Testis (tissue), 3 donors: ENCODE data around the gene NOS1AP. TPM values are rescaled to one million over a fixed set of nuclear protein-coding genes. Genes with fewer than 3 reads are reported as not detected.

Source experiments
- DNase-seq: peaks from one replicate; pipeline ENCODE4 v3.0.0-alpha.2; 2019
- H3K27ac ChIP-seq, 2 donors: fragments of 200-600 bp; sonication (generic); one replicate each; pipeline ENCODE4 v1.5.1; 2019
- H3K27me3 ChIP-seq: fragments of 200-600 bp; sonication (generic); one replicate; pipeline ENCODE4 v1.5.1; 2019
- H3K36me3 ChIP-seq: fragments of 200-600 bp; sonication (generic); one replicate; pipeline ENCODE4 v1.5.1; 2017; ENCODE audit warnings: low read depth; ENCODE audit errors: missing control alignments
- H3K4me1 ChIP-seq: fragments of 200-600 bp; sonication (generic); one replicate; pipeline ENCODE4 v1.5.1; 2019
- H3K4me3 ChIP-seq, 2 donors: fragments of 200-600 bp; sonication (generic); one replicate each; pipeline ENCODE4 v1.5.1; 2017 to 2019
- H3K9me3 ChIP-seq: fragments of 200-600 bp; sonication (generic); one replicate; pipeline ENCODE4 v1.5.1; 2017
- POLR2A ChIP-seq: fragments of 450-650 bp; IDR thresholded peaks from one replicate; pipeline ENCODE4 v1.6.1; 2017; ENCODE audit warnings: antibody characterized with exemption, mild to moderate bottlenecking, moderate library complexity
- WGBS, 2 donors: methylation state at CpG; one replicate each; pipeline ENCODE4 v1.1.5; 2018; 5-methylcytosine and 5-hydroxymethylcytosine counted together
- intact Hi-C: fragments of 100-400 bp; cut with DNase I; formaldehyde crosslinking; loops from one replicate; pipeline ENCODE4 v1.15.1; 2023; ENCODE audit warnings: low total_unique reads
- polyA plus RNA-seq: library from polyadenylated mRNA; stranded (reverse); fragments of 350-450 nt; fragmentation: Illumina TruSeq; extraction: RNeasy Lipid Tissue Mini Kit (QIAGEN cat#74804); gene quantifications from one replicate; pipeline ENCODE4 v1.2.3, GENCODE V29; 2014; ENCODE audit warnings: low read depth, low replicate concordance; ENCODE audit not compliant: insufficient read depth
- total RNA-seq, 2 donors: library from RNA; depleted of rRNA; stranded (reverse); fragments of >200 nt; gene quantifications; one replicate each; pipeline ENCODE4 v1.2.3, GENCODE V29; 2016
- TF ChIP-seq, protein P1 (sequence below), 3 experiments: fragments of 450-650 bp in 2 of 3; fragments of 200-600 bp in 1 of 3; sonication (generic) in 1 of 3; IDR thresholded peaks; one replicate each; pipeline ENCODE4 v1.5.1; 2016 to 2019; ENCODE audit warnings: antibody characterized with exemption in 3 of 3, mild to moderate bottlenecking in 2 of 3, moderate library complexity in 1 of 3

NOS1AP gene
- total and polyA plus RNA-seq, 3 donors from 2014 or later, result 2.1 to 5.1 (median 4.1) TPM

DNA sequence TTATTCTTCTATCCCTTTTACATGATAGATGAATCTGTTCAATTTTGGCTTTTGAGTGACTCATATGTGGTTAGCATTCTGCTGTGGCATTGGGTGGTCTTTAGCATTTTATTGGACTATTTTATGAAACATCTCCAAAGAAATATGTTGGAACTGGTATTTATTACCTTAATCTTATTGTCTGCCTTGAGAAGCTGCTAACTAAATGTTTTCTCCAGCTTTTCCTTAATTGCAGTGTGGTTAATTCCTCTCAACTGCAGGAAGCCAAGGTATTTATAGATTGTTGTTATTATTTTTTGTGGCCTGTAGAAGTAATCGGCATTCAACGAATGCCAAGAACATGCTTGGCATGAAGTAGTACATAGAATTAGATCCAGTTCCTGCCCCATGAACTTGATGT is 64.1 kb downstream of the NOS1AP start:
- 34 to 38% methylated on average over 2 of the region's 2 CpGs for WGBS, 2 donors
- intact Hi-C loops, result no loop called here

DNA sequence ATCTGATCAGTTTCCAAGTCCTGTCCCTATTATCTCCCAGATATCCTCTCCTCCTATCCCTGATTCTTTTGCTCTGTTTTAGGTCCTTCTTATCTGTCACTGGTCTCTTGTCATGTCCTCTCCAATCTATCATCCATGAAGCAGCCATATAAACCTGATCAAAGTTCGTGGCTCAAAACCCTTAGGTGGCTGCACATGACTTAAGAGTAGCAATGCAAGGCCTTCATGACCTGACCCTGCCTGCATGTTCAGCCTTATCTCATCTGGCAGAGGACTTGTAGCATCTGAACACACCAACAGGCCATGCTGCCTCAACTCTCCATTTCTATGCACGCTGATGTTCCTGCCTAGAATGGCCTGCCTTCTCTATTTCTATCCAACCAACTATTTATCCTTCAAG is 65.2 kb downstream of the NOS1AP start:
- Histone ChIP-seq H3K36me3 (no peaks in the 10 kb centered on the region), H3K9me3 (no peaks in the 10 kb centered on the region), H3K27ac (no peak overlapping the region), H3K27me3 (no peaks in the 10 kb centered on the region), H3K4me3 (no peak overlapping the region), H3K4me1 (no peaks in the 10 kb centered on the region)
- 93 to 97% methylated on average over 2 of the region's 2 CpGs for WGBS, 2 donors
- DNase-seq, result no peak
- intact Hi-C loops, result no loop called here
- TF ChIP-seq, protein P1, sequence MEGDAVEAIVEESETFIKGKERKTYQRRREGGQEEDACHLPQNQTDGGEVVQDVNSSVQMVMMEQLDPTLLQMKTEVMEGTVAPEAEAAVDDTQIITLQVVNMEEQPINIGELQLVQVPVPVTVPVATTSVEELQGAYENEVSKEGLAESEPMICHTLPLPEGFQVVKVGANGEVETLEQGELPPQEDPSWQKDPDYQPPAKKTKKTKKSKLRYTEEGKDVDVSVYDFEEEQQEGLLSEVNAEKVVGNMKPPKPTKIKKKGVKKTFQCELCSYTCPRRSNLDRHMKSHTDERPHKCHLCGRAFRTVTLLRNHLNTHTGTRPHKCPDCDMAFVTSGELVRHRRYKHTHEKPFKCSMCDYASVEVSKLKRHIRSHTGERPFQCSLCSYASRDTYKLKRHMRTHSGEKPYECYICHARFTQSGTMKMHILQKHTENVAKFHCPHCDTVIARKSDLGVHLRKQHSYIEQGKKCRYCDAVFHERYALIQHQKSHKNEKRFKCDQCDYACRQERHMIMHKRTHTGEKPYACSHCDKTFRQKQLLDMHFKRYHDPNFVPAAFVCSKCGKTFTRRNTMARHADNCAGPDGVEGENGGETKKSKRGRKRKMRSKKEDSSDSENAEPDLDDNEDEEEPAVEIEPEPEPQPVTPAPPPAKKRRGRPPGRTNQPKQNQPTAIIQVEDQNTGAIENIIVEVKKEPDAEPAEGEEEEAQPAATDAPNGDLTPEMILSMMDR (IDR thresholded peaks at IDR 0.05), result no peak
- no peak for TF ChIP-seq POLR2A

More for the DNA sequence above, 64.1 kb downstream of the NOS1AP start:
- no peak for DNase-seq
- no peaks in the 10 kb centered on the region for H3K9me3 ChIP-seq
- no peak overlapping the region for H3K27ac ChIP-seq
- H3K4me1 ChIP-seq, result no peaks in the 10 kb centered on the region
- H3K4me3 ChIP-seq, result no peak overlapping the region
- TF ChIP-seq, protein P1 (IDR thresholded peaks at IDR 0.05), result no peak
- no peak for TF ChIP-seq POLR2A
- no peaks in the 10 kb centered on the region for H3K36me3 ChIP-seq
- H3K27me3 ChIP-seq, result no peaks in the 10 kb centered on the region

DNA sequence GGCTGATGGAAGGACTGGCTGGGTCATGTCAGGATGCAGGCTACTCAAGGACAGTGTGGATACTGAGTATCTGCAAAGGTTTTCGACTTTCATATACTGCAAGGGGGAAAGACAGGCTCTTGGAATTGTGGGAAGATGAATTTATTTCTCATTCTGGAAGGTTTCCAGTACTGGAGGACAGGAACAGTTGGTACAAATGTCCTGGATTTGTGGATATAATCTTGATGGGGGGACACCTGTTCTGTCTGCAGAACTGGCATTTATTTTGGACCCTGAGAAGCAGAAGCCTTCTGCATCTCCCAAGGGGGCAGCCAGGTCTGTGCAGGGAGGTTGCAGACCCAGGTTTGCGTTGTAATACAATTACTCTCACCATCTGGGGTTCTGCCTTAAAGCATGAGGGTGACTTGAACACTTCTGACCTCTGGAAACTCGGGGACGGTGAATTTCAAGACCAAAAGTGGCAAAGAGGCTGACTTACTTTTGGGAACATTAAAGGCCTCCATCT is 65.8 kb downstream of the NOS1AP start:
- Histone ChIP-seq H3K27me3 (no peaks in the 10 kb centered on the region), H3K9me3 (no peaks in the 10 kb centered on the region), H3K27ac (no peak overlapping the region), H3K36me3 (no peaks in the 10 kb centered on the region), H3K4me1 (no peaks in the 10 kb centered on the region), H3K4me3 (no peak overlapping the region)
- no peak for TF ChIP-seq POLR2A
- TF ChIP-seq, protein P1 (IDR thresholded peaks at IDR 0.05), result no peak
- no peak for DNase-seq
- intact Hi-C loops, result no loop called here
- 86 to 95% methylated on average over 4 of the region's 4 CpGs for WGBS, 2 donors

DNA sequence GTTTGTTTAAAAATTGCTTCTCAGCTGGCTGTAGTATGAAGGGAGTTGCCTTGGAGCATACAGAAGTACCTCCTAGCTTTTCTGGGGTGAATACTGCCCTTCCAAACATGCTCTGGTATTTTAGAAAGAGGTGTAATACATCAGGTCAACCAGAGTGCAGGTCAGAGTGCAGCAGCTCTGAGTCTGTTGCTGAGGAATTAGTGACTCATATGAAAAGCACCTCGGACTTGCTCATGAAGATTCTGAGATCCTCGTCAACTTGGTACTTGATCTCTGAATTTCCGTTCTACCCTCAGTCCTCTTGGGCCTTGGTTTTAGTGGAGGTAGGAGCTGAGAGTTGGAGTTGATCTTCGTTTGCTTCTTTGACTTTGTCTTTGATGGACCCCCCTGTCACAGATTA is 67.3 kb downstream of the NOS1AP start:
- Histone ChIP-seq H3K27ac (no peak overlapping the region), H3K36me3 (no peaks in the 10 kb centered on the region), H3K4me1 (no peaks in the 10 kb centered on the region), H3K27me3 (no peaks in the 10 kb centered on the region), H3K9me3 (no peaks in the 10 kb centered on the region), H3K4me3 (no peak overlapping the region)
- TF ChIP-seq POLR2A, result no peak
- TF ChIP-seq, protein P1 (IDR thresholded peaks at IDR 0.05), result no peak
- intact Hi-C loops, result no loop called here
- 68 to 83% methylated on average over 4 of the region's 4 CpGs for WGBS, 2 donors
- no peak for DNase-seq
